RCC 7860 (cell line): Measurements from ENCODE around the gene SENP1.

ENCODE experiments used
- DNase-seq: peaks from one replicate; pipeline ENCODE4 v3.0.0-alpha.2; 2015; ENCODE audit warnings: low spot score
- FAIRE-seq: peaks from 2 replicates; lab custom pipeline; 2012; peaks lifted over from hg19 to GRCh38; lab: Jason Lieb, UNC

SENP1 gene

DNA sequence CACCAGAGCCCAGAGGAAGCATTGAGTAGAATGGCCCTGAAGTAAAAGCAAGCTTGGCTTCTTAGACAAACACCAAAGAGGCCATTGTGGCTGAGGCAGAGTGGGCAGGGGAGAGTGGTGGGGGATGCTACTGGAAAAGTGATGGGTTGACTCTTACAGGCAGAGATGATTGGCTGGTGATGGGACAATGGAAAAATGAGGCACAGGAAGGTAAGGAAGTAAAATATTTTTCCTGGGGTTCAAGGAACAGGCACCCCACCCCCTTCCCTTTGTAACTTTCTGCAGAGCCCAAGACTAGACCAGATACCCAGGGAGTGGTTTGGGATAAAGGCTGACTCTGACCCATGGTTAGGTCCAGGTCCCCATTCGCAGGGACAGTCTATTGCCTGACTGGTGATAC, 66.7 kb downstream of the SENP1 start:
- no peak for DNase-seq
- FAIRE-seq: no peak

- no peak for FAIRE-seq
Observed at GRCh38 chr12:48038085-48038484, 67.8 kb downstream of the SENP1 start.

GRCh38 chr12:48037267-48037915, 68.5 kb downstream of the SENP1 start:
- FAIRE-seq: no peak
- no peak for DNase-seq

More at GRCh38 chr12:48038085-48038484, 67.8 kb downstream of the SENP1 start:
- no peak for DNase-seq

DNA sequence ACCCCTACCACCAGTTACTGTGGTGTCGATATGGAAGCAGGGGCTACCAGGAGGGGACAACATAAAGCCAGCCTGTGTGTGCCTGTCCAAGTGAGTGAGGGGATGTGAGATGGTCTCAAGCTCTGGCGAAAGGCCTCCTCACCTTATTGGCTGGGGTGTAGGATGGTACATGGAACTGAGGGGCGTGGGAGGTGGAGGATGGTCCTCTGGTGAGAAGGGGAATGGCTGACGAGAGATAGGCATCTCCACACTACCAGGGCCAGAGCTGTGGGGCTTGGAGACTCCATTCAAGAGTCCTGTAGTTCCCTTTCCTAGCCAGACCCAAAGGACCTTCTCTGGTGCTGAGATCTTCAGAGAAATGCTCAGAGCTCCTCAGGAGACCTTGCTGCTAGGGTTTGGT, 69.1 kb downstream of the SENP1 start:
- no peak for FAIRE-seq

DNA sequence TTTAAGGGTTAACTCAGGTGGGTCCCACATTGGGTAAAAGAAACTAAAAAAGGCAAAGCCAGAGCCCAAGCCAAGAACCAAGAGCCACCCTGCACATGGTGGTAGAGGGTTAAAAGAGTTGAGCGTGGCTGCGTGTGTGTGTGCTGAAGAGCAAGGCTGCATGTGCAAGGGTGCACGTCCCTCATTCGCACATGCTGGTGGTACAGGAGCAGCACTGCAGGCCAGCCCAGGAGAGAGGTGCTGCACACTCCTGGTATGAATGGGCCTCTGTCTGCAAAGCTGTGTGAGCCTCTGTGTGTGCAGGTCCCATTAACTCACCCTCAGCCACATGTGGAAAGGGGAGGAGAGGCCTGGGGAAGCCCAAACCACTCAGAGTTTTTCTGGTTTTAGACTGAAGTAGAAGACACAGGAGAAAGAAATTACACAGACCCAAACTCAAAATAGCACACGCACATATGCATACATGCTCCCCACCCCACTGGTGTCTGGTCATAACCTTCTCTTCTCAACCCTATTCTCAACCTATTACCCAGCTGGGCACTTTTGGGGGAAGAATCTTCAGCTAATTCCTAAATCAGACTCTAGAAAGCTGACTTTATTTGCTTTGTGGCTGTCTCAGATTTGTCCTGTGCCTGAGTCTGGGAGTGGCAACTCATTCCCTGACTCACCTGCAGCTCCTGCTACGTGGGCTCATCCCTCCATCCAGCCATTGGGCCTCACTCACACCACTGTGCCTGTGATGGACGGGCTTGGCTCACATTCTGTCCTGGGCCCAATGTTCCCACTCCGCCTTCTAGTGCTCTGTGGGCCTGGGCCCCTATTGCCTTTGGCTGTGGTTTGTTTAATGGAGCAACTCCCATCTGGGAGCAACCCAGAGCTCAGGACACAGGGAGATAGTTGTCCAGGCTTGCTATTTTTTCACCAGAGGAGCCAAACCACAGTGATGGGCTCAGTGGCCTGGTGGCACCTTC, 70.8 kb downstream of the SENP1 start:
- DNase-seq: no peak
- FAIRE-seq: no peak

More for the DNA sequence above, 69.1 kb downstream of the SENP1 start:
- no peak for DNase-seq

- no peak for FAIRE-seq
- DNase-seq: no peak
Observed at GRCh38 chr12:48033451-48033850, 72.4 kb downstream of the SENP1 start.

- FAIRE-seq (no peak), DNase-seq (no peak)
Observed at GRCh38 chr12:48032597-48032996, 73.3 kb downstream of the SENP1 start.

DNA sequence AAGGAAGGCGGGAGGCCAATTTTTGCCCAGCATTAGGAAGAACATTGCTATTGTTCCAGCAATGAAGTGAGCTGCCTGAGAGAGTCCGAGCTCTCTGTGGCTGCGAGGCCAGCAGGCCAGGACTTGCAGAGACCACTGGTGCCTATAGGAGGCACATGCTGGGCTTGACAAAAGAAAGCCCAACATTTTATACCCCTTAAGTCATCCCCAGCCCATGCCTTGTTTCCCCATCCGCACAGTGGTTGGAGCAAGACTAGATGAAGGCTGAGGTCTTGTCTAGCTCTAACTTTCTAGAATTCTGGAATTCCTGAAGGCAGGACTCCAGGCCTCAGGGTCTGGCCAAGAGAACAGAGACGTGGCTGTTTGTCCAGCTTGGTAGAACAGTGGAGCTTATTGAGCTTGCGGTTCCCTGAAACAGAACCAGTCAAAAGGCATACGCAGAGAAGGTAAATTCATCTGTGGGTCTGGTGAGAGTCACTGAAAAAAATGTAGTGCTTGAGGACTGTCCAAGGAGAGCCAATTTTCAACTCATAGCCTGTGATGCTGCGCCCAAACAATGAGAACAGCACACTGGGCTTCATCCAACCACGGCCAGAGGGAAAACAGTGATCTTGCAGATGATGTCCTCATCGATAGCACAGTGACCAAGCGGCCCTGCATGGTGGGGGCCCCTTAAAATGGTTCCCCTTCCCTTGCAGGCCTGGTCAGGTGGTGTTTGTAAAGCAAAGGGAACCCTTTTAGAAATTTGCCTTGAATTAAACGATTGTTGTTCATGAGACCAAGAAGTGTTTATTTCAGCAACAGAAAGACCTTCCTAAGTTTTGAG, 74.5 kb downstream of the SENP1 start:
- FAIRE-seq: no peak
- no peak for DNase-seq

DNA sequence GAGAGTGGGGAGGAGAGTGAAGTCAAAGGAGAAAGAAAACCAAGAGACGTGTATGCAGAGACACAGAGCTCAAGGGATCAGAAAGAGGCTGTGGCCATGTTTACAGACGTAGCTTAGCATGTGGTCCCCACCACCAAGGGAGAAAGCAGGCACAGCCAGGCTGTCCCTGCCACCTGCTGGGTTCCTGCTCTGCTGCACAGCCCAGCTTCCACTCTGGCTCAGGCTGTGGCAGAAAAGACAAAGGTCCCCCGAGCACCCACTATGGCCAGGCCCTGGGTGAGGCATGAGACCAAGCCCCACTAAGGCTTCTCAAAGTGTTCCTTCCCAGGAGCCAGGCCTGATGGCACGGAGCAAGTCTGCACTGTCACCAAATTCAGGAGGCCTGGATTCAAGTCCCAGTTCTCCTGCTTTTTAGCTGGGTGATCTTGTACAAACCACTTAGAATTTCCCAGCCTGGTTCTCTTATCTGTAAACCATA, 75.7 kb downstream of the SENP1 start:
- FAIRE-seq: no peak
- DNase-seq: no peak

DNA sequence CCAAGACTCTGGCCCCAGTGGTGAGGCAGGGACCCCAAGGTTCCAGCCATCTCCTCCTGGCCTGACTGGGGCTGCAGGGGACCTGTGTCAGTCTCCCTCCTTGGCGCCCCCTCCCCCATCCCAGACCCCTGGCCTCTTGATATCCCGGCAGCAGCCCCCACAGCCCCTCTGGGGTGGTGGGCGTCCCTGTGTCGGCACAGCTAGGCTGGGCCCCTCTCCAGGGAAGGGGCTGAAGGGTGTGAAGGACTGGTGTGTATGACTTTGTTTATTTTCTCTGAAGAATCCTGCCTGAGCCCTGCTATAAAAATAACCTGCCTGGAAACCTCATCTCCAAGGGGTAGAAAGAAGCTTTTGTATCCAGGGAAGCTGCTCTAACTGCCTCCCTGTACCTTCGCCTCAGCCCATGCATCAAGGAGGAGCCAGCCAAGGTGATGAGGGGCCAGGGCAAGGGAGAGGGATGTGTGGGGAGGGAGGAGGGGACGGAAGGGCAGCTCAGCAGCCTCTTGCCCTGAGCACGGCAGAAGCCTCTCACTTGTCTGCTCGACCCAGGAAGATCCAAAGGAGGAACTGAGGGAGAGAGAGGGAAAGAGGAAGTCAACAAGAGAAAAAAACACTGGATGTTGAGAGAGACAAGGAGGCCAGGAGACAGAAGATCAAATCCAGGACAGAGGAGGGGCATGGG, 76.2 kb downstream of the SENP1 start:
- FAIRE-seq (no peak), DNase-seq (no peak)

DNA sequence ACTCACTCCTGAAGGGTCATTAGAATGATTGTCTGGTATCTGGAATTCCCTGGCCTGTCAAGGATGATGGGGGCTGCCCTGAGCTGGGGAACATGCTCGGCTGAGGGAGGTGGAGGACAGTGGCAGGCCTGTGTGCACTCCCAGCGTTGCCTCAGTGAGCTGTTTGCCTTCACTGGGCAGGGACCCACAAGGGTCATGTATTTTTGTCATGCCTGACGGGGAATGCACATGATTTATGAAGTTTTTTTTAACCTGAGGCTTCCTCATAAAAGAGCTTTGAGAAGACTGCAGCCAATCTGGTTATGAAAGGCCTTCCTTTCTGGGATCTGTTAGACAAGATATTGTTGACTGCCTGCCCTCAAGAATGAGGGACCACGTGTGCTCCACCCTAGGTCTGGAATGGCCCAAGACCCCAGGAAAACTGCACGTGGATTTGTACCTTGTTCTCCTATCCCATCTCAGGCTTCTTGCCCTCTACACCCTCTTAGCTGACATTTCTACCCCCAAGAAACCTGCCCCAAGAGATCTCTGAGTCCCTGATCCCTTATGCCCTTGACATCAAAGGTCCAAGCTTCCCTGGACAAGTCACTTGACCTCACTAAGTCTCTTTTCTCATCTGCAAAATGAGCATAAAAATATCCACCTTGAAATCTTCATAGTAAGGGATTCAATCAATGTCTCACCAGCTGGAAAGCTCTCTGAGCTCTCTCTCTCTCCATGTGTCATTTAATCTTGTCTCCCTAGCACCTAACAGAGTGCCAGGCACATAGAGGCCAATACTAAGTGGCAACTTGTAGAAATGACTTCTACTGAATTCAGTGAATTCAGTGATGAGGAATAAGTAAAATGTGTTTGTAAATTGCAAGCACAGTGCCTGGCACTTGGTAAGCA, 77.1 kb downstream of the SENP1 start:
- DNase-seq (no peak), FAIRE-seq (no peak)

DNA sequence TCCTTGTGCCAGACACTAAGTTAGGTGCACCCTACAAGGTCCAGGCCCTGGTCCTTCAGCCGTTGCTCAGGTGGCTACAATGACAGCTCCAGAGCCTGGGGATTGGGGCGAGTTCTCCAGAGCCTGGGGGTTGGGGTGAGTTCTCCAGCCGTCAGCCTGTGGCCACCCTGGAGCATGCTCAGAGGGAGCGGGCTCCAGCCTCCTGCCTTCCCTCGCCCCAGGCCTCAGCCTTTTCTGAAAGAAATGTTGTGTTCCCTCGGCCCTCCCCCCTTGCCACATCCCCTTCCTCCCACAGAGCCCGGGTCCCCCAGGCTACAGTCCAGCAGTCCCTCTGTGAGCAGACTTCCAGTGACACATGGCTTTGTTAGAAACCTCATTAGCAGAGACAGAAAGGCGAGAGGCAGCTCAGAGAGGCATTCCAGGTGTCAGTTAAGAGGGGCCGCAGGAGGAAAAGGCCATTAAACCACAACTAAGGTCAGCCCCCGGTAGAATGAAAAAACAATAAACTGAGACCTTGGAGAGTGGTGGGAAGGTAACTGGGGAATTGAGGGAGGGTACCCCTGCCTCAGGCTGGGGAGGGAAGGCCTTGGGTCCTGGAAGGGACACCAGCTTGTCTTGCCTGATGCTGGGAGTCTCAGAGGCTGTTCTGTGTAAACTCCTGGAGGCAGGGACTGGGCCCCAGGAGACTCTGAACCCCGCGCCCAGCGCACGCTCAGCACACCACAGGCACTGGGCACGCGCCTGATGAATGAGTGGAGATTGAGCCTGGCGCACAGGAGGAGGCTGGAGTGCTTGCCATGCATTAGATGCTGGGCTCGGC, 78.5 kb downstream of the SENP1 start:
- no peak for DNase-seq
- no peak for FAIRE-seq

DNA sequence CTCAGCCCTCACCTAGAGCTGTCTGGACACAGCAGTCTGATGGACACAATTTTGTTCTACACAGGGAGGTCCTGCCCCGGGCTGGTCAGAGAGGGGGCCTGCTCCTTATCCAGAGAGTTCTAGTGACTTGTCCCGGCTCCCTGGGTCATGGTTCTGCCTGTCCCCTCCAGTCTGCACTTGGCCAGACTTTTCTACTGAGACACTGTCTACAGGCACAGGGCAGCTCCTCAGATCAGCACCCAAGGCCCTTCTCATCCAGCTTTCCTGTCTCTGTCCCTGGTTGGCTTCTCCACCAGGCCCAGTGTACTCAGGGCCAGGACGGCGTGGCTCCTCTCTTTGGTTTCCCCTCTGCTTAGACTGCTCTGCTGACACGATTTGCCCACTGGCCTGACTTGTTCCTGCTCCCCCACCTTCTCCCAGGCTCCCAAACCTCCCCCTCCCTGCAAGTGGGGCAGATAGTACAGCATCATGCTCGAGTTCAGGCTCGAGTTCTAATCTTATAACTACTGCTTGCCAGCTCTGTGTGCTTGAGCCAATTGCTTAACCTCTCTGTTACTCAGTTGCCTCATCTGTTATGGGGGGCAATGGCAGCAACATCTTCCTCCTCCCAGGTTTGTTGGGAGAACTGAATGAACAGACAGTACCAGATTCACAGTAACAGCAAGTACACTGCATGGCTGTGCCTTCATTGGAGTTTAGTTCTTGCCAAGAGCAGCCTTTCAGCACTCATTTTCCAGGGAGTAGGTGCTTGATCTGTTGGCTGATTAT, 79.6 kb downstream of the SENP1 start:
- DNase-seq (no peak), FAIRE-seq (no peak)

- DNase-seq (no peak), FAIRE-seq (no peak)
Observed at GRCh38 chr12:48025281-48025680, 80.6 kb downstream of the SENP1 start.

DNA sequence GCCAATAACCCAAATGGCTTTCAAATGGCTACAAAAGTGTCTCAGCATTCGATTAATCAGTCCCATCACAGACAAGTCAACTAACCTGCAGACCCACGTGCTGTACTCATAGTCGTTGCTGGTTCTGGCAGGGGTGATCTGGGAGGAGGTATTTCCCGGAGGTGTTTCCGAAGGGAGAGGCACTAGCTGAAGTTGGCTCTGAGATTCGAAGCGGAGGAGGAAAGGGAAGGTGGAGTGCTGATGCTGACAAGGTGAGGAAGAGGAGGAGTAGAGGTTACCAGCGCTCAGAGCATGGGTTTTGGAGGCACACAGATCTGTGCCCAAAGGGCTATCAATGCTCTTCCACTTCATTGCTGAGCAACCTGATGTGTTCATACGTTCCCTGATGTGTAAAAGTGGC, 81.1 kb downstream of the SENP1 start:
- DNase-seq (no peak), FAIRE-seq (no peak)

GRCh38 chr12:48023386-48023785, 82.5 kb downstream of the SENP1 start:
- FAIRE-seq: no peak

DNA sequence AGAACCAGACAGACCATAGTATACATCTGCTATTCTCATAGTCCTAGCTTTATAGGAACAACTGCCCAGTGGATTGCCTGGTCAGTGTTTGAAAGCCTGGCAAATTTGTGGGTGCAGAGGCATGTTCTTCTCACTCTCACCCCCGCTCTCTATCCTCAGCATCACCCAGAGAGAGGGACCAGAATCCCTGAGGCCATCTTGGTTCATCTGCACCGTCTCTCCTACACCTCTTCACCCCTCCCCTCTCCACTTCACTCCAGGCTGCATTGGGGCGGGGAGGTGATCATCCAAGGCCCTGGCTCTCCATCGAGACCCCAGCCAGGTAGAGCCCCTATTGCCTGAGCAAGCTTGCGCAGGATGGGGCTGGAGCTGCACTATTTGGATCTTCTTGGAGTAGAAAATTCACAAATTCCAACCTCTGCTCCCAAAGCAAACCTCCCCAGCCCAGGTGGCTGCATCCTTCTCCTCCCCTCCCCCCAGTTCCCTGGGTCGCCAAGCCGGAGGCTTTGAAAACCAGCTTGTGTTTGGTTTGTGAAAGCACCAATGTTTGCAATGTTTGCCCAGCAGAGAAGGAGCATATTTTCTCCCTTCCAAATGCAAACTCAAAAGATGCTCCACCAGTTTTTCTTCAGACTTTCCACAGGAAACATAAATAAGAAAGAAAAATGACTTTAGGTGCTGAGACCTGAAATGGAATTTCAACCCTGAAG, 83.0 kb downstream of the SENP1 start:
- no peak for FAIRE-seq
- DNase-seq: no peak

More at GRCh38 chr12:48023386-48023785, 82.5 kb downstream of the SENP1 start:
- DNase-seq: no peak
